Stimulated activated naive CD8-positive, alpha-beta T cell treated with anti-CD3 and anti-CD28 coated beads, Interleukin-15, amount 100 ng/mL, for 72 hours (primary cell): ENCODE measurements around the gene NAA60.

ENCODE experiments used
- ATAC-seq: fragments of 150-1000 bp; cut with Tn5 transposase; 2 replicates; pipeline ENCODE4 v1.10.0; 2021; ENCODE audit warnings: mild to moderate bottlenecking, moderate library complexity
- DNase-seq, 2 donors: peaks; one replicate each; pipeline ENCODE4 v3.0.0; 2021 to 2022
- H3K27ac Mint-ChIP-seq, 2 donors: one replicate each; pipeline ENCODE4 v1.8.0; 2022; ENCODE audit warnings: mild to moderate bottlenecking in 2 of 2, mixed read lengths in 2 of 2, moderate library complexity in 2 of 2
- H3K27me3 Mint-ChIP-seq: one replicate; pipeline ENCODE4 v1.8.0; 2022; ENCODE audit warnings: mixed read lengths
- H3K4me1 Mint-ChIP-seq: one replicate; pipeline ENCODE4 v1.8.0; 2022; ENCODE audit warnings: mild to moderate bottlenecking, mixed read lengths
- H3K4me3 Mint-ChIP-seq, 2 donors: one replicate each; pipeline ENCODE4 v1.8.0; 2022; ENCODE audit warnings: mild to moderate bottlenecking in 2 of 2, mixed read lengths in 2 of 2, moderate library complexity in 1 of 2
- H3K9me3 Mint-ChIP-seq, 2 donors: one replicate each; pipeline ENCODE4 v1.8.0; 2022; ENCODE audit warnings: mixed read lengths in 2 of 2

Gene NAA60

GRCh38 chr16:3443108-3444031 lies at the start of gene NAA60, which contains the start of gene ZNF597:
TSS of gene NAA60 (plus strand) at chr16:3443680. CDS start at chr16:3476228, 32,548 bp downstream.
TSS of gene ZNF597 (minus strand) at chr16:3443504. CDS start at chr16:3443153, 351 bp downstream.
- H3K27me3 Mint-ChIP-seq = no peaks in the 10 kb centered on the region
- H3K4me1 Mint-ChIP-seq = peaks cover 22% of the 10 kb centered on the region
- DNase-seq (peak; percentile 76 to 85), ATAC-seq (peak; percentile 94)
- peak within 1 kb of the TSS; percentile 95 to 99 for H3K27ac Mint-ChIP-seq
- H3K9me3 Mint-ChIP-seq = peaks cover 9 to 12% of the 10 kb centered on the region in 2 donors
- H3K4me3 Mint-ChIP-seq = peak within 1 kb of the TSS; percentile 87 to 95

DNA sequence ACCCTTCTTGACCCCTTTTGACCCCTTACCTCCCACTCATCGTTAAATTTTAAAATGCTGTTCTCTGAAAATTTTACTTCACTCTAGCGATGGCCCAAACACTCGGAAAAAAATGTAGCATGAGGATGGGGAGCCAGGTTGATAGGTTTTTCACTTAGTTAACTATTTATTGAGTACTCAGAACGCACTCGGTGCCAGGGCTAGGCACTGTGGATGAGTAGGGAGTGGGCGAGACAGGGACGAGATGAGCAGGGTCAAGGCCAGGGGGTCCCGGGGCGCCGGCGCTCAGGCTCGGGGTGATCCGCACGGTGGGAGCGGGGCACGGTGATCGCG lies 43.1 kb upstream of the NAA60 start:
- Mint-ChIP-seq H3K9me3 (peaks cover 35 to 40% of the 10 kb centered on the region in 2 donors), H3K4me1 (peaks cover 41% of the 10 kb centered on the region), H3K27me3 (no peaks in the 10 kb centered on the region), H3K27ac (peak overlapping the region; percentile 93 to 94), H3K4me3 (peak overlapping the region; percentile 98 to 99)
- ATAC-seq (peak; percentile 48), DNase-seq (peak in 1 of 2 donors; percentile 7)

DNA sequence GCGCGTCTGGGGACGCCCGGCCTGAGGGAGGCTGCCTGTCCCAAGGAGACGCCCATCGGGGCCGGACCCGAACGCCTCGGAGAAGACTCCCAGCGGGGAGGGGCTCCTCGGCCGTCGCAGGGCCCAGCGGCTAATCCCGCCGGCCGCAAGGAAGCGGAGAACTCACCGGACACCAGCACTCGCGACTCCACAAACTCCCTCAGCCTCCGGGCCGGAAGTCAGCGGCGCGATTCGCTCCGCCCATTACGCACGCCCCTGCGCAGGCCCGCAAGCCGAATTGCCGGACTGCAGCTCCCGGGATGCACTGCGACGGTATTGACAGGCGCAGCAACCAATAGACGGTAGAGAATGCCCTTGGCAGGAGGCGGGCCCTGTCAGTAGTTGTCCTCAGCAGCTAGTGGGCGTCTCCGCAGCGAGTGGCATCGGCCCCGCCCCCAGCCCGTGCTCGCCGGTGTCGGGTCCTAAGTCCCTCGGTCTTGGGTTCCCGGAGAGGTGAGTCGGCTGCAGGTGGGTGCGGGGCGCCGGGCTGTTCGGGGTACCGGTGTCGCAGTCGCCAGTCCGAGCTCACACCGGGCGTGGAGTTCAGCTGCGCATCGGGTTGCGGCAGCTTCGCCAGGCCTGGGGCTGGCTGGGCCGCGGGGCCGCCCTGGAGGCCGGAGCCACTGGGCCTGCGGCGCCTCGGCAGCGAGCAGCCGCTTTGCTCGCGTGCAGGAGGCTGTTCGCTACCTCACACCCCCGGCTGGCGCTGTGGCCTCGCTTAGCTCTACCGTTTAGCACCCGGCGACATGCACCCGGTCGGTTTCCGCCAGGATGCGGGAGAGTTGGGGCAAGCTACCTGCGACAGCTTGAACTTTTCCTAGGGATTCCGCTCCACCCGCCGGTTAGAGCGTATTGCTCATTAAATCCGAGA lies 42.4 kb upstream of the NAA60 start, which contains the start of the genes ZNF174 and ZSCAN32:
TSS of gene ZNF174 (plus strand) at position 437 of the 910 bp plus-strand sequence. CDS start 790 bp downstream, outside the sequence.
TSS of gene ZSCAN32 (minus strand) at position 226 of the 910 bp plus-strand sequence. CDS start 3,447 bp downstream, outside the sequence.
- Mint-ChIP-seq H3K4me3 (peak within 1 kb of the TSS; percentile 98 to 99), H3K27ac (peak within 1 kb of the TSS; percentile 93 to 94), H3K4me1 (peaks cover 39% of the 10 kb centered on the region), H3K9me3 (peaks cover 39 to 40% of the 10 kb centered on the region in 2 donors), H3K27me3 (no peaks in the 10 kb centered on the region)
- DNase-seq = peak; percentile 99 to 100
- peak; percentile 99 for ATAC-seq

GRCh38 chr16:3401719-3402397 lies 41.6 kb upstream of the NAA60 start:
- peak in 1 of 2 donors; percentile 7 for DNase-seq
- H3K27me3 Mint-ChIP-seq = no peaks in the 10 kb centered on the region
- ATAC-seq = no peak
- H3K4me1 Mint-ChIP-seq = peaks cover 32% of the 10 kb centered on the region
- H3K9me3 Mint-ChIP-seq = peaks cover 40% of the 10 kb centered on the region in 2 donors
- H3K4me3 Mint-ChIP-seq = peak overlapping the region; percentile 98 to 99
- peak overlapping the region; percentile 77 to 88 for H3K27ac Mint-ChIP-seq

DNA sequence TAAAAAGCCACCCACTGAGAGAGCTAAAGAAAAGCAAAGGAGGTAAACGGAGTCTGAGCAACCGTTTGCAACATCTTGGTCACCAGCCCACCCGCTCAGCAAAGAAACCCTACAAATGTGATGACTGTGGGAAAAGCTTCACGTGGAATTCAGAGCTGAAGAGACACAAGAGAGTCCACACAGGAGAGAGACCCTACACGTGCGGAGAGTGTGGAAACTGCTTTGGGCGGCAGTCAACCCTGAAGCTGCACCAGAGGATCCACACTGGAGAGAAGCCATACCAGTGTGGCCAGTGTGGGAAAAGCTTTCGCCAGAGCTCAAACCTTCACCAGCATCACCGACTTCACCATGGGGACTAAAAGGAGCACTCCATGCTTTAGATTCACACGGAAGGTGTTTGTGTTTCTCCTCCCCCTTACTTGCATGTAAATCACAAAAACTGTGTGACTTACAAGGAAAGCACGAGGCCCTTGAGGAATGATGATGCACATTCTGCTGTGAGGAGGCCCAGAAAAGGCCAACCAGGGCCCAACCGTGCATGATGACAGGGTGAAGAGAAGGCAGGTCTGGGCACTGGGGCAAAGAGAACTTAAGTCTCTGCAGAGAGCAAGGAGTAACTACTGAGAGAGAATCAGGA lies 34.8 kb upstream of the NAA60 start:
- peaks cover 56 to 76% of the 10 kb centered on the region in 2 donors for H3K9me3 Mint-ChIP-seq

DNA sequence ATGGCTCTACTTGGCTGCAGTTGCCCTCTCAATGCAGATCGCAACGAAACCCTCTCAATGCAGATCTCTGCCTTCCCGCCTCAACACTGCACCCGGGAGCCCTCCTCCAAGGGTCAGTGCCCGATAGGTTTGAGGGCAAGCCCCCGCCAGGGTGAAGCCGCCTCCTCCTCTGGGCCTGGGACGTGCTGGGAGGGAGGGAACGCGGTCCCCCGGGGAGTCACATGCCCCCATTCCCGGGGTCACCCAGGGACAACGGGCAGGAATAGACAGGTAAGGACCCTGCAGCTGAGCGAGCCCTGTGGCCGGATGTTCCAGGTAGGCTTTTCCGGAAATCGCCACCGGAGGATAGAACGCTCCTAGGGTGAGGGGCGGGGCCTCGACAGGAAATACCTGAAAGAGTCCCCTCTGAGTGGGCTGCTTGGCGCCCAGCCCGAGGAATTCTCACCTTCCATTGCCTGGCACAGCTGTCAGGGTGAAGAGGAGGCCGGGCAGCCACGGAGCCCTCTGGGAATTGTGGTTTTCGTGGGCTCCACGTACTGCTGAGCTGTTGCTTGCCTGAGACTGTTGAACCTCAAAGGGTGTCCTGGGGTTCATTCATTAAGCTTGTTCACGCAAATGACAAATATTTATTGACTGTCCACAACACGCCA lies 29.6 kb upstream of the NAA60 start:
- Mint-ChIP-seq H3K27ac (no peak overlapping the region), H3K4me3 (no peak overlapping the region), H3K9me3 (peaks cover 29 to 63% of the 10 kb centered on the region in 2 donors), H3K4me1 (no peaks in the 10 kb centered on the region), H3K27me3 (no peaks in the 10 kb centered on the region)
- DNase-seq (no peak), ATAC-seq (no peak)

More for the DNA sequence above, 34.8 kb upstream of the NAA60 start:
- Mint-ChIP-seq H3K4me1 (no peaks in the 10 kb centered on the region), H3K4me3 (no peak overlapping the region), H3K27me3 (no peaks in the 10 kb centered on the region), H3K27ac (no peak overlapping the region)
- DNase-seq = no peak
- ATAC-seq = no peak

DNA sequence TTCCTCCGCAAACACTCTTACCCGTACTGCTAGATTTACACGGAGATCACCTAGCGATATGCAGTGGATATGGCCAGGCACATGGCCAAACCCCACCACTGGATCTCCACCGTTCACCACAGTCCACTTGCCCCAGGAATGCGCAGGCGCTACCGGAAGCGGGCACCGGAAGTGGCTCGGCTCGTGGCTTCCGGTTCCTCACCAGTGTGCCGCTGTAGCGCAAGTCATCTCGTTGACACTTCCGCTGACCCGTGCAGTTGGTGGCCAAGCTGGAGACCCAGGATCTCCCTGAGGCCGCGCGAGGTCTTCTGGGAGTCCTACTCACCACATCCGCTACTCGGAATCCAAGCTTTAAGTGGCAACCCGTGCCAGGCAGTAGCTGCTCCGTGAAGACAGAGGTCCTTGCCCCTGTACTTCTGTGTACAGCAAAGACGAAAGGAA lies 11.7 kb upstream of the NAA60 start:
- peaks cover 19% of the 10 kb centered on the region for H3K4me1 Mint-ChIP-seq
- H3K27ac Mint-ChIP-seq = peak overlapping the region in 1 of 2 donors; percentile 82
- H3K27me3 Mint-ChIP-seq = no peaks in the 10 kb centered on the region
- H3K9me3 Mint-ChIP-seq = peaks cover 5 to 19% of the 10 kb centered on the region in 2 donors
- peak; percentile 95 for ATAC-seq
- peak; percentile 46 to 75 for DNase-seq
- peak overlapping the region; percentile 58 to 73 for H3K4me3 Mint-ChIP-seq

DNA sequence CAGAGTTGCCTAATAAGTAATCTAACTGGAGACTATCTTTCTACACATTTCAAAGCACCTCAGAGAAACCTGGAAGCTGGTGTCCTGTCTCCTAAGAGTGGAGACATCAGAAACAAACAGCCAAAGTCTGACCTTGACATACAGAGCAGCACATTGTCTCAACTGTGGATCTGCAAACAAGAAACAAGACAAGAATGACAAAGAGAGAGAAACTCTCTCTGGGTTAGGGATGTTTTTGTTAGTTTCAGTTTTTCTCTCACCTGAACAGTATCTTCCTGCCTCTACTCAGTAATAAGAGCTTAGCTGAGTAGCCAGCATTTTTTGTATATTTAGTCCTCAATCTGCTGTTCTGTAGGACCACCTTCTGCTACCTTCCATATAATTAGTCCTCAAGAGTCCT lies 9.1 kb upstream of the NAA60 start:
- no peak overlapping the region for H3K27ac Mint-ChIP-seq
- H3K4me3 Mint-ChIP-seq = peak overlapping the region in 1 of 2 donors; percentile 14
- no peak for ATAC-seq
- peaks cover 5 to 19% of the 10 kb centered on the region in 2 donors for H3K9me3 Mint-ChIP-seq
- no peak for DNase-seq
- peaks cover 19% of the 10 kb centered on the region for H3K4me1 Mint-ChIP-seq
- no peaks in the 10 kb centered on the region for H3K27me3 Mint-ChIP-seq

GRCh38 chr16:3439637-3440036 lies 3.8 kb upstream of the NAA60 start:
- Mint-ChIP-seq H3K27me3 (no peaks in the 10 kb centered on the region), H3K4me3 (no peak overlapping the region), H3K9me3 (peaks cover 9 to 12% of the 10 kb centered on the region in 2 donors), H3K27ac (no peak overlapping the region), H3K4me1 (peaks cover 20% of the 10 kb centered on the region)
- ATAC-seq (no peak), DNase-seq (no peak)

DNA sequence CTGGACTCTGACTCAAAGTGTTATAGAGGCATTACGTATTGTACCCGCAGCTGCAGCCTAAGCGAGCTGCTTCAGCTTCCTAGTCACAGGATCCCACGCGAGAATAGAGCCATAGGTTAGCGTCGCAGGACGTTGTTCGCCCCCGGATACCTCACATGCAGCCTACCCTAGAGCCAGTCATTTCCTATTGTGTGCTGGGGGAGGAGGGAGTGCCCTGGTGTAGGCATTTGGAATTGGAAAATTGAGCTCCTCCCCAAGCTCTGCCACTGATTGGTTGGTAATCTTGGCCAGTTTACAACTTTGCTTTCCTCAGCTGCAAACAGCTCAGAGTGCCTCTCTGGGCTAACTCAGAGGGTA lies 530 bp downstream of the NAA60 start:
- Mint-ChIP-seq H3K9me3 (peaks cover 9 to 12% of the 10 kb centered on the region in 2 donors), H3K27me3 (no peaks in the 10 kb centered on the region), H3K4me1 (peaks cover 22% of the 10 kb centered on the region), H3K4me3 (peak overlapping the region; percentile 87 to 95), H3K27ac (peak overlapping the region; percentile 95 to 99)
- DNase-seq = peak in 1 of 2 donors; percentile 56
- peak; percentile 79 for ATAC-seq

GRCh38 chr16:3454093-3454492 lies 10.6 kb downstream of the NAA60 start:
- no peak overlapping the region for H3K27ac Mint-ChIP-seq
- H3K27me3 Mint-ChIP-seq = no peaks in the 10 kb centered on the region
- no peak for DNase-seq
- H3K9me3 Mint-ChIP-seq = no peaks in the 10 kb centered on the region
- H3K4me1 Mint-ChIP-seq = peaks cover 21% of the 10 kb centered on the region
- H3K4me3 Mint-ChIP-seq = no peak overlapping the region
- no peak for ATAC-seq

DNA sequence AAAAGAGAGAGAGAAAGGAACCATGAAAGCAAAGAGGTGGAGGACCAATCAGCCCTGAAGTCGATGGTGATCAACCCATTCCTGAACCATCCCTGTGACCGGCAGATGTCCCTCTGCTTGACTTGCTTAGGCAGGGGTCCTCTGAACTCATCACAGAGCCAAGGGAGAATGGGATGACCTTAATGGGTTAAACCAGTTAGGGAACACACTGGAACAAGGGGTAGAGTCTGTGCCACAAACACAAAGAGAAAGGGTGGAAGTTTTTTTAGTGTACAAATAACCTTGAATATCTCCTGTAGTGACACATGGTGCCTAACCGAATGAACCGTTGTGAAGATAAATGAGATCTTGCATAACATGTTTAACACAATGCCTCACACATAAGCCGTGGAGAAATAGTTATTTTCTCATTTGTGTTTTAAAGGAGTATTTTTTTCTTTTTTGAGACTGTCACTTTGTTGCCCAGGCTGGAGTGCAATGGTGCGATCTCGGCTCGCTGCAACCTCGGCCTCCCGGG lies 11.2 kb downstream of the NAA60 start:
- Mint-ChIP-seq H3K27ac (no peak overlapping the region), H3K27me3 (no peaks in the 10 kb centered on the region), H3K4me3 (no peak overlapping the region), H3K4me1 (peaks cover 27% of the 10 kb centered on the region), H3K9me3 (no peaks in the 10 kb centered on the region)
- no peak for ATAC-seq
- no peak for DNase-seq

DNA sequence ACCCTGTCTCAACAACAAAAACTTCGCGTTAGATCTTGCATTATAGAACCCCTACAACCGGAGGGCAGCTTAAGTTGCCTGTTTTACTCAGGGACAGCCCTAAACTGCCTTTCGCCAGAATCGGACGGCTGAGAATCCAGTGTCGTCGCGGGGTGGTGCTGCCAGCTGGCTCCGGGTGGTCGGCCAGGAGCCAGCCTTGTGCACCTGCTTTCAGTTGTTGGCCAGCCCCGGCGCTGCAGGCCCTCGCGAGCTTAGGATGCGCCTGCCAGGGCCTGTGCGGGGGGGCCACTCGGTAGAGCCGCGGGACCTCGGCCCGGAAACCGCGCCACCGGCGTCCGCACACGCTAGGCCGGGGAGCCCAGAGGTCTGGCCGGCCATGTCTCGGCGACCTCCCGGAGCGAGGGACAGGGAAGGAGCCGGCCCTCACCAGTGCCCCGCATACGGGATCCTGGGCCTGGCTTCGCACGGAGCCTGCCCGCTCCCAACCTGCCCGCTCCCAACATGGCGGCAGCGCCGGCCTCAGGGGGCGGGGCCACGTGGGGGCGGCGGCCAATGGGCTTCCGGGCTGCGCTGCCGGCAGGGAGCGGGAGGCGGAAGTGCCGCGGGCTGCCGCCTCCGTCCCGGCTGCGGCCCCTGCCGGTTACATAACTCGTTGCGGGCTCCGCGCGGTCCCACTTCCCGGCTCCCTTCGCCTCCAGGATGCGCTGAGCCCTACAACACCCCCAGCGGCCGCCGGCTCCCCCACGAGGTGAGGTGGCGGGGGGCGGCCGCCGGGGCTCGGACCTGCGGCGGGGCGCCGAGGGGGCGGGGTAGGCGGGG lies 14.2 kb downstream of the NAA60 start:
- Mint-ChIP-seq H3K4me1 (peaks cover 54% of the 10 kb centered on the region), H3K9me3 (no peaks in the 10 kb centered on the region)

More for the DNA sequence above, 14.2 kb downstream of the NAA60 start:
- peak overlapping the region; percentile 95 to 96 for H3K27ac Mint-ChIP-seq
- H3K4me3 Mint-ChIP-seq = peak overlapping the region; percentile 86 to 88
- H3K27me3 Mint-ChIP-seq = no peaks in the 10 kb centered on the region
- ATAC-seq (peak; percentile 86), DNase-seq (peak; percentile 91 to 93)
